ENCODE results near the gene EYS. TPM values are rescaled to one million over a fixed set of nuclear protein-coding genes. Genes with fewer than 3 reads are reported as not detected.

EYS gene
- total and polyA plus RNA-seq, 2 of the 13 experiments (the other 11 are each of a cell fraction or from before 2014, with no cell fraction given): 0.04 to 0.07 TPM

- ATAC-seq: no peak
- intact Hi-C loops (cut with micrococcal nuclease; ENCODE audit: unreplicated experiment): no loop called here
- 0% methylated on average over 1 of the region's 1 CpG for WGBS (ENCODE audit: low lambda C conversion rate)
- TF ChIP-seq ZNF260 (CRISPR knock-in tag; IDR thresholded peaks at IDR 0.05; ENCODE audit: borderline replicate concordance, low read depth) (no peak), GATAD1 (CRISPR knock-in tag; IDR thresholded peaks at IDR 0.05) (no peak), PHF21A (CRISPR knock-in tag; IDR thresholded peaks at IDR 0.05) (no peak), ZNF263 (CRISPR knock-in tag; IDR thresholded peaks at IDR 0.05) (no peak), AGO1 (IDR thresholded peaks at IDR 0.05; ENCODE audit: low read depth, low read length, poor library complexity, severe bottlenecking) (no peak), PBX3 (CRISPR knock-in tag; IDR thresholded peaks at IDR 0.05; ENCODE audit: borderline replicate concordance) (no peak), ZBTB40 (IDR thresholded peaks at IDR 0.05) (no peak), ZBTB40 (CRISPR knock-in tag; IDR thresholded peaks at IDR 0.05) (no peak), ZNF280D (CRISPR knock-in tag; IDR thresholded peaks at IDR 0.05) (no peak), ZNF713 (CRISPR knock-in tag; IDR thresholded peaks at IDR 0.05) (no peak)
Measured at GRCh38 chr6:64224819-64225218, 1482.2 kb downstream of the EYS start.

More at GRCh38 chr6:64224819-64225218, 1482.2 kb downstream of the EYS start:
- Histone ChIP-seq H2AFZ (ENCODE audit: low read length) (no peak overlapping the region), H3K4me1 (ENCODE audit: insufficient read depth, low read length) (no peaks in the 10 kb centered on the region), H3K9ac (ENCODE audit: insufficient read depth, low read depth, low read length) (no peak overlapping the region), H3K36me3 (replicated peaks in 1 of 2; ENCODE audit: control insufficient read depth in 1 of 2, insufficient read depth in 2 of 2, low read length in 2 of 2) (no peaks in the 10 kb centered on the region), H4K20me1 (ENCODE audit: insufficient read depth, low read length) (no peaks in the 10 kb centered on the region), H3K4me2 (ENCODE audit: low read depth, low read length) (no peak overlapping the region), H3K27me3 (ENCODE audit: control insufficient read depth in 1 of 2, insufficient read depth in 2 of 2, low read length in 2 of 2) (no peaks in the 10 kb centered on the region), H3K4me3 (replicated peaks in 1 of 3; ENCODE audit: insufficient read depth in 1 of 3, low read depth in 2 of 3, low read length in 3 of 3) (no peak overlapping the region), H3K79me2 (ENCODE audit: insufficient read depth, low read length) (no peaks in the 10 kb centered on the region), H3K9me3 (ENCODE audit: low read length) (no peaks in the 10 kb centered on the region), H3K27ac (ENCODE audit: extremely low read length, insufficient read depth, low read length) (no peak overlapping the region)
- DNase-seq (ENCODE audit: low spot score) (no peak), FAIRE-seq (no peak)
- no TSS peak for BruUV-seq (replicated peaks)
- CTCF ChIA-PET (ENCODE audit: low intra/inter-chr PET ratio, low total read pairs): no interaction called here
- in situ Hi-C loops (cut with HindIII; ENCODE audit: extremely low pct_ligation_motif_present, low pct_unique_long_range_greater_than_20kb): no loop called here
- POLR2A ChIA-PET: no interaction called here

All from HepG2 (cell line).